ENCODE data around the gene CDA. TPM values are rescaled to one million over a fixed set of nuclear protein-coding genes. Genes with fewer than 3 reads are reported as not detected.

Gene CDA
- polyA plus RNA-seq, 1 donor from 2014 or later: 0.73 TPM

DNA sequence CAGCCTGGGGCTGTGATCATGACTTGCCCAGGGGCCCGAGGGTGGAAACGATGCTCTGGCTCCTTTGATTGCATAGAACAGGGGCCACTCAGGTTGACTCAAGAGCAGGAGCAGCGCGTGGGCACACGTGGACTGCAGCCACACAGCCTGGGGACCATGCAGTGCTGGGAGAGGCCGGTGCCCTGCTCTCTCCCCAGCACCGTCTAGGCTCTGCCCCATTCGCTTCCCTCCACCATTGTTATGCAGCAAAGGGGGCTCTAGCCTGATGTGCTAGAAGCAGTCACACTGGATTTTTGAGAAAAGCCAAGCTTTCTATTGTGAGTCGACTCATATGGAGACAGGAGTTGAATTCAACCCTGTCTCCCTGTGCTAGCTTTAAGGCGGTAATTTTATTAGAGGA lies 53.1 kb downstream of the CDA start:
- peaks cover 0 to 3% (median 3%) of the 10 kb centered on the region in 3 donors for H3K4me1 Mint-ChIP-seq
- peaks cover 3% of the 10 kb centered on the region for H3K36me3 Mint-ChIP-seq
- H3K4me3 Mint-ChIP-seq: no peak overlapping the region
- no peaks in the 10 kb centered on the region for H3K9me3 Mint-ChIP-seq
- no peaks in the 10 kb centered on the region for H3K27me3 Mint-ChIP-seq
- no peak overlapping the region for H3K27ac Mint-ChIP-seq

DNA sequence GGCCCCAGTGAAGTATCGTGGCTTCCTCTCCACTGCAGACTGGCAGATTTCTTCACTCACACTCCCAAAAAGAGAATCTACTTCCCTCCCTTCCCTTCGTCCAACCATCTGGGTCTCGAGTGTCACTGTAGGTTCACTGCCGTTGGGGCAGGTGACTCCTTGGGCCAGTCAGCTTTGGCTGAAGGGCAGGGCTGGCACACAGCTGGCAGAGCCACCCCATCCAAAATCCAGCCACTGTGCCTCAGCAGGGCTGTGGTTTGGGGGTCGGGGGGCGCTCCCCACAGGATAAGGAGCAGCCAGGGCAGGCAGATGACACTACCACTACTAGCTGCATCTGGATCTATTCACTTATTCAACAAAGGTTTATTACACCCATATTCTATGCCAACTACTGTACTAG lies 54.2 kb downstream of the CDA start:
- H3K9me3 Mint-ChIP-seq: no peaks in the 10 kb centered on the region
- peaks cover 3% of the 10 kb centered on the region for H3K36me3 Mint-ChIP-seq
- H3K4me1 Mint-ChIP-seq: peaks cover 0 to 3% (median 3%) of the 10 kb centered on the region in 3 donors
- no peak overlapping the region for H3K4me3 Mint-ChIP-seq
- no peaks in the 10 kb centered on the region for H3K27me3 Mint-ChIP-seq
- H3K27ac Mint-ChIP-seq: no peak overlapping the region

DNA sequence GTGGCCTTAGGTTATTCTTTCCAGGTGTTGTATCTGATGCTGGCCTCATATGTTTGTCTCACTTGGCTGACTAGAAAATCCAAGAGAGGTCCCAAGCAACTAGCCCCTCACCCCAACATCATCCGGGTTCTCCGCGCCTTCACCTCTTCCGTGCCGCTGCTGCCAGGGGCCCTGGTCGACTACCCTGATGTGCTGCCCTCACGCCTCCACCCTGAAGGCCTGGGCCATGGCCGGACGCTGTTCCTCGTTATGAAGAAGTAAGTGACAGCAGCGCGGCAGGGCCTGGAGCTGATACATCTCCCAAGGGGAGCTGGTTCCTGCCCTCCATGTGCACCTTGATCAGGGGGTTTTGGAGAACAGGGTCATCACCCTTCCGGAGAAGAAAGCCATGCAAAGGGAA lies 55.5 kb downstream of the CDA start:
- no peaks in the 10 kb centered on the region for H3K27me3 Mint-ChIP-seq
- no peak overlapping the region for H3K4me3 Mint-ChIP-seq
- peaks cover 0 to 3% (median 3%) of the 10 kb centered on the region in 3 donors for H3K4me1 Mint-ChIP-seq
- no peak overlapping the region for H3K27ac Mint-ChIP-seq
- no peaks in the 10 kb centered on the region for H3K9me3 Mint-ChIP-seq
- peaks cover 3% of the 10 kb centered on the region for H3K36me3 Mint-ChIP-seq

DNA sequence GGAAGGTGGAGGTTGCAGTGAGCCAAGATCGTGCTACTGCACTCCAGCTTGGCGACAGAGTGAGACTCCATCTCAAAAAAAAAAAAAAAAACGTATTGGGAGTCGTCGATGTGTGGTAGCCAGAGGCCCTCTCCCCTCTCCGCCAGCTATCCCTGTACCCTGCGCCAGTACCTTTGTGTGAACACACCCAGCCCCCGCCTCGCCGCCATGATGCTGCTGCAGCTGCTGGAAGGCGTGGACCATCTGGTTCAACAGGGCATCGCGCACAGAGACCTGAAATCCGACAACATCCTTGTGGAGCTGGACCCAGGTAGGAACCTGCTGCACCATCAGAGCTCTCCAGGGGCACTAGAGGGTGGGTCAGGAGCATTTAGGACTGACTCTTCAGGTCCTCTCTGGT lies 56.5 kb downstream of the CDA start:
- Mint-ChIP-seq H3K27me3 (no peaks in the 10 kb centered on the region), H3K4me3 (no peak overlapping the region), H3K4me1 (peaks cover under 1 to 3% (median 1%) of the 10 kb centered on the region in 3 donors), H3K36me3 (peaks cover 1% of the 10 kb centered on the region), H3K9me3 (no peaks in the 10 kb centered on the region), H3K27ac (no peak overlapping the region)

DNA sequence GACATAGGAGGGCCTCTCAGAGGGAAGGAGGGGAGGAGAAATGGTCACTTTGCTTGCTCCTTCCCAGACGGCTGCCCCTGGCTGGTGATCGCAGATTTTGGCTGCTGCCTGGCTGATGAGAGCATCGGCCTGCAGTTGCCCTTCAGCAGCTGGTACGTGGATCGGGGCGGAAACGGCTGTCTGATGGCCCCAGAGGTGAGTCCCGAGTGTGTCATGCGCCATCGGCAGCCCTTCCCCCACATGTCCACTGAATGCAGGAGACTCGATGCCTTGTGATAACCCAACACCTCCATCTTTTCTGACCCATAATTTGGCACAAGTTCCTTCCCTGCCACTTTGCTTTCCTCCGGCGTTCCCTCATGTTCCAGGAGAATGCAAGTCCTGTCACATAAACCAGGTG lies 59.5 kb downstream of the CDA start:
- H3K27me3 Mint-ChIP-seq: no peaks in the 10 kb centered on the region
- H3K9me3 Mint-ChIP-seq: no peaks in the 10 kb centered on the region
- peaks cover 0 to 1% (median 1%) of the 10 kb centered on the region in 3 donors for H3K4me1 Mint-ChIP-seq
- peaks cover 4% of the 10 kb centered on the region for H3K36me3 Mint-ChIP-seq
- H3K4me3 Mint-ChIP-seq: peak overlapping the region in 1 of 4 donors; percentile 75
- no peak overlapping the region for H3K27ac Mint-ChIP-seq

DNA sequence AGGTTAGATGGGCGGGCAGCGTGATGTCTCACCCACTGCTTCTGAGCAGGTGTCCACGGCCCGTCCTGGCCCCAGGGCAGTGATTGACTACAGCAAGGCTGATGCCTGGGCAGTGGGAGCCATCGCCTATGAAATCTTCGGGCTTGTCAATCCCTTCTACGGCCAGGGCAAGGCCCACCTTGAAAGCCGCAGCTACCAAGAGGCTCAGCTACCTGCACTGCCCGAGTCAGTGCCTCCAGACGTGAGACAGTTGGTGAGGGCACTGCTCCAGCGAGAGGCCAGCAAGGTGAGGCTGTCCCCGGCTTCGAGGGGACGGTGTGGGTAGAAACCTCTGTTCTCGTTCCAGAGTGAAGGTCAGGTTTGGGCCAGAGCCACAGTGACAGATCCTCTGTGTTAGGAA lies 60.0 kb downstream of the CDA start:
- Mint-ChIP-seq H3K27me3 (no peaks in the 10 kb centered on the region), H3K4me3 (no peak overlapping the region), H3K4me1 (peaks cover 0 to 1% (median 1%) of the 10 kb centered on the region in 3 donors), H3K9me3 (no peaks in the 10 kb centered on the region), H3K36me3 (peaks cover 4% of the 10 kb centered on the region), H3K27ac (no peak overlapping the region)

DNA sequence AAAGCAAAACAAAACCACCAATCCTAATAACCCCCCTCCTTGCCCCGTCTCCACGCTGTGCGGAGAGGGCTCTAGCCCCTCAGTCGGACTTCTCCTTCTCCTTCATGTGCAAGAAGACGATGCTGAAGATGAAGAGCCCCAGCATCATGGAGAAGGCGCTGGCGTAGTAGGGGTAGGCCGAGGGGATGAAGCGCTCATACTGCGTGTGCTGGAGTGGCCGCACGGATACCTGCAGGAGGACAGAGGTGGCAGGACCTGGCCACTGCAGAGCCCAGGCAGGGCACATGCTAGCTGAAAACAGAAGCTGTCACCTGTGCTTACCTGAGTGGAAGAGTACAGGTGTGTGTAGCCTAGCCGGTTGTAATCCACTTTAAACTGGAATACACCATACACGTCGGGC lies 63.4 kb downstream of the CDA start:
- Mint-ChIP-seq H3K36me3 (peaks cover 3% of the 10 kb centered on the region), H3K27ac (no peak overlapping the region), H3K27me3 (no peaks in the 10 kb centered on the region), H3K9me3 (no peaks in the 10 kb centered on the region), H3K4me1 (peaks cover 0 to 3% (median 1%) of the 10 kb centered on the region in 3 donors), H3K4me3 (no peak overlapping the region)

DNA sequence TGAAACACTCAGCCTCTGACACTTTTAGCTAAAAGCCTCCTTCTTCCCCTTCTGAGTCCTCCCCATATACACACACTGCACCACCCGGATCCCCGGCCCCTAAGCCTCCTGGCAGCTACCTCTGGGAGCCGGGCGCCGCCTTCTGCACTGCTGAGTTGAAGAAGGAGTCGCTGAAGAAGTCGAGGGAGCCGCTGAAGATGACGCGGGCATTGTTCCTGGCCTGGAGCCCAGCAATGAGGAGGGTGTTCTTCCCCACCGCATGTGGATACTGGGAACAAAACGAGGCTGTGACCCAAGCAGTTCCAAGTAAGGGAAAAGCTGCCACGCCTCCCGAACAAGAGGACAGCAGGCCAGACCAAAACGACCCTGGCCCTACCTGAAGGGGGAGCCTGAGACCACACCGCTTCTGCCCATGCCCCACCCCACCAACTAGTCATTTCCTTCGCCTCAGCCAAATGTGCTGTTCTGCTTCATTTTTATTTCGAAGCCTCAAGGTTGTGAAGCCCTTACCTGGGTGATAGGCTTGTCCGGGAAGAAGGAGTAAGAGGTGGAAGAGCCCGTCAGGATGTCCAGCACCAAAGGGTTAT lies 65.3 kb downstream of the CDA start:
- no peak overlapping the region for H3K27ac Mint-ChIP-seq
- H3K27me3 Mint-ChIP-seq: no peaks in the 10 kb centered on the region
- peaks cover 2 to 4% (median 2%) of the 10 kb centered on the region in 3 donors for H3K4me1 Mint-ChIP-seq
- H3K36me3 Mint-ChIP-seq: peaks cover 3% of the 10 kb centered on the region
- no peak overlapping the region for H3K4me3 Mint-ChIP-seq
- H3K9me3 Mint-ChIP-seq: no peaks in the 10 kb centered on the region

DNA sequence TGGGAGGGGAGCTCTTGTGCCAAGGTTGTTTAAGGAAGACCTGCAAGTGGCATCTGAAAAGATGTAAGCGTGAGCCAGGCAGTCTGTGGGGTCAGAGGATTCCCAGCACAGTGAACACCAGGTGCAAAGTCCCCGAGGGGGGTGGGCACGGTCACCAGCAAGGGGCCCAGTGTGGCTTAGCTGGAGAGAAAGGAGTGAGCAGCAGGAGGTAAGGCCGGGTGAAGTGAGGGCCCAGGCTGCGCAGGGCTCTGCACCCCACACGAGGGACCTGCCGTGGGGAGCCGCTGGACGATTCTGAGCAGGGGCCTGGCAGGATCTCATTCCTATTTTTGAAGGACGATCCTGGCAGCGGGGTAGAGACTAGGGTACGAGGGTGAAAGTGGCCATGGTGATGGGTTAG lies 68.1 kb downstream of the CDA start:
- H3K27me3 Mint-ChIP-seq: no peaks in the 10 kb centered on the region
- H3K4me3 Mint-ChIP-seq: peak overlapping the region in 2 of 4 donors; percentile 12 to 66
- H3K36me3 Mint-ChIP-seq: peaks cover 6% of the 10 kb centered on the region
- H3K27ac Mint-ChIP-seq: peak overlapping the region in 1 of 3 donors; percentile 31
- H3K9me3 Mint-ChIP-seq: no peaks in the 10 kb centered on the region
- peaks cover 21 to 26% (median 21%) of the 10 kb centered on the region in 3 donors for H3K4me1 Mint-ChIP-seq

DNA sequence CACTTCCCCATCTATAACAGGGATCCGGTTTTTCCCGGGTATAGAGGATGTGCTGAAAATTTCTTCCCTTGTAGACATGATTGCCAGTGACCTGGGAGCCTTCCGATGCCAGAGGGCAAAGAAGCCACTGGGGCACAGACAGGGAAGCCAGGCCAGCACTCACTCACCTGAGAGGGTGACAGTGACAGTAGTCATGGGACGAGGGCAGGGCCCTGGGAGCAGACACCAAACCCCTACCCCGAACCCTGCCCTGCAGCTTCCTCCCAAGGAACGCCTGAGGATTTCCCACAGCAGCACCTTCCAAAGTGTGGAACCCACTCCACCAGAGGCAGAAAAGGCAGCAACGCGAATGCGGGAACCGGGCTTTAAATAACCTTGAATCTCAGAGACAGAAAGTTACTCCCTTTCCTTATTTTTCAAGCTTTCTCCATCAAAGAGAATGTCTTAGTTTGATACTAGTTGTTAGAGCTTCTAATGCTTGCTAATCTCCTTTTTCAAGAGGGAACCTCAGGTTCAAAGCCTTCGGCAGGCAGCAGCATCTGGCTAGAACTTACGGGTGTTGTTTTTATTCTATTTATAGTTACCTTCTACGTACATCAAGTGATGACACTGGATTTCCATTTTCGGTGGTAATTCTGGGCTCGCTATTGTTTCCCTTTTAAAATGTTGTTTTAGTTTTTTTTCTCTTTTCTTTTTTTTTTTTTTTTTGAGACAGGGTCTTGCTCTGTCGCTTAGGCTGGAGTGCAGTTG lies 69.4 kb downstream of the CDA start:
- Mint-ChIP-seq H3K4me3 (peak overlapping the region in 1 of 4 donors; percentile 76), H3K4me1 (peaks cover 26 to 29% (median 28%) of the 10 kb centered on the region in 3 donors), H3K27me3 (no peaks in the 10 kb centered on the region), H3K9me3 (no peaks in the 10 kb centered on the region), H3K36me3 (peaks cover 3% of the 10 kb centered on the region), H3K27ac (peak overlapping the region in 1 of 3 donors; percentile 53)

DNA sequence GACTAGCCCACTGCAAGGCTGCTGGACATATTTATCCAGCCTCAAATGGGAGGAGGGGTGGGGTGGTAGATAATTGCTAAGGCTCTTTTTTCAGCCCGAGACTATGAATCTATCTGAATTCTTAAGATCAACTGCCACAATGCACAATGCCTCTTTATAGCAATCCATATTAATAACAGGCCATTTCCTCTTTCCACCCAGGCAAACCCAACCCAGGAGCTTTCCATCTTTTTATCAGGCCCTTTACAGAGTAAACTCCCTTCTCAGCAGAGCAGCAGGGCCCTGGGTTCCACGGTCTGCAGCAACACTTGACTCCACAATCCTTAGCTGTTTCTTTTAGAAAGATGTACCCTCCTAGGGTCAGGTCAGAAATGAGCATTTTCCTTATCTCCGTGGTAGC lies 71.5 kb downstream of the CDA start:
- Mint-ChIP-seq H3K27ac (peak overlapping the region; percentile 80 to 98 (median 98)), H3K36me3 (peaks cover 3% of the 10 kb centered on the region), H3K9me3 (no peaks in the 10 kb centered on the region), H3K4me1 (peaks cover 26 to 29% (median 28%) of the 10 kb centered on the region in 3 donors), H3K4me3 (peak overlapping the region; percentile 98 to 100 (median 99)), H3K27me3 (no peaks in the 10 kb centered on the region)

DNA sequence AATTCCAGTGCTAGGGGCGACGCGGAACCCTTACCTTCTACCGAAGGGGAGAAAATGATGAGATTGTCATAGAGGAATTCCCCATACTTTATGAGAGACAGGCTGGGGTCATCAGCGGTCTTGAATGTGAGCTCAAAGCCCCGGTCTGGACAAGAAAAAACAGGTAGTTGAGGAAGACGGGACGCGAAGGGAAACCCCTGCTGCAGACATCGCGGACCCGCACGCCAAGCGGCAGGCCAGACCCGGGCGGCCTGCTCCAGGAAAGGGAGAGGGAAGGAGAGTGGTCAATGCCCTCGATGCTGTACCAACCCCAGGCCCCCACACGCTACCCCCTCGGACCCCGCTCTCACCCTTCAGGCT lies 71.9 kb downstream of the CDA start:
- H3K9me3 Mint-ChIP-seq: no peaks in the 10 kb centered on the region
- H3K4me1 Mint-ChIP-seq: peaks cover 26 to 29% (median 28%) of the 10 kb centered on the region in 3 donors
- peaks cover 3% of the 10 kb centered on the region for H3K36me3 Mint-ChIP-seq
- H3K27ac Mint-ChIP-seq: peak overlapping the region; percentile 80 to 98 (median 98)
- H3K27me3 Mint-ChIP-seq: no peaks in the 10 kb centered on the region
- peak overlapping the region; percentile 98 to 100 (median 99) for H3K4me3 Mint-ChIP-seq

DNA sequence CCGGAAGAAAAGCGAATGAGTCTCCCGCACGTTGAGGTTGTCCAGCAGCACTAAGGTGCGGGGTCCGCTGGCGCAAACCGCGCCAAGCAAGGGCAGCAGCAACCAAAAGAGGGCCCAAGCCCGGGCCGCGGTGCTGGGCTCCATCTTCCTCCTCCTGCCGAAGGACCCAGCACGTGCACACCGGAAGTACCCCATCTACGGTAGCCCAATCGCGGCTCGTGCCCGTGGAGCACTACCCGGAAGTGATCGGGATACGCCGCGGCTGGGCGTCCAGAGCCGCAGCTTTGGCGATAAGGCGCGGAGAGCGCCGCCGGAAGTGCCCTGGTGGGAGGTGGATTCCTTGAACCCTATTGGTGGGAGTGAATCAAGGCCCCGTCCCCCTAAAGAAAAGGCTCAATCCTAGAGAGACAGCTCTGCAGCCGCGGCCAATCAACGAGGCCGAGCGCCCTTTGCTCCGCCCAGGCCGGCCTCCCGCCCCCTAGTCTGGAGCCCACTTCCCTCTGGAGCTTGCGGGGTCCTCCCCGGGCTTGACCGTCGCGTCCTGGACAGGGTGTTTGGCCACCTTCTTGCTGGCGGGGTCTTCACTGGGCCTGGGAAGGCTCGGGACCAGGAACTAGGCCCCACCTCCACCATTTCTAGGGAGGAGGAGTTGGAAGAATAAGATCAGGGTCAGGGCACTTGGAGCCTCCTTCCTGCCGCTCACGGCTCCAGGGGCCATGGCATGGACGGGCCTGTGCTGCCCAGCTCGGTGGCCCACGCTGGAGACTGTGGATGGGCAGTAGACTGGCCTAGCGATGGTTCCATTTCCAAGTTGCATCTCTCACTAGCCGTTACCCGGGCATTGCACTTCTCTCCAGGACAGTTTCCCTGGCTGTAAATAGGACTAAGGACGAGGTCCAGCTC lies 72.6 kb downstream of the CDA start, which contains the start of gene DDOST:
TSS of gene DDOST (minus strand) at position 163 of the 903 bp plus-strand sequence. CDS start at position 144, 19 bp downstream.
- Mint-ChIP-seq H3K27me3 (no peaks in the 10 kb centered on the region), H3K9me3 (no peaks in the 10 kb centered on the region), H3K36me3 (peaks cover 3% of the 10 kb centered on the region), H3K27ac (peak within 1 kb of the TSS; percentile 80 to 98 (median 98)), H3K4me1 (peaks cover 26 to 29% (median 28%) of the 10 kb centered on the region in 3 donors), H3K4me3 (peak within 1 kb of the TSS; percentile 98 to 100 (median 99))

DNA sequence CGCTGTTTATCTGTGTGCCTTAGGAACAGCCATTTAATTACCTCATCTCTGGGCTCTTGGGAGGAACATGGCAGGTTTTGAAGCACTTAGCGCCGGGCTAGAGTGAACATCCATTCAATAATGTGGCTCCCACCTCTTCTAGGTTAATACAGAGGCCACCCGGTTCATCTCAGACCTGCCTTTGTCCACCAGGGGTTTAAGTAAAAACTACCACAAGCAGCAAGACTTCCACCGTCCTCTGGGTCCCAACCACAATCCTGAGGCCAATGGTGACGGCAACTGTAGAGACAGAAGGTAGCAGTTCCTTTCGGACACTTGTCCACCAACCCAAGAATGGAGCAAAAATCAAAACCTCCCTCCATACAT lies 73.2 kb downstream of the CDA start:
- peaks cover 3% of the 10 kb centered on the region for H3K36me3 Mint-ChIP-seq
- no peaks in the 10 kb centered on the region for H3K9me3 Mint-ChIP-seq
- H3K27me3 Mint-ChIP-seq: peaks cover 2% of the 10 kb centered on the region
- H3K27ac Mint-ChIP-seq: peak overlapping the region; percentile 80 to 98 (median 98)
- peak overlapping the region; percentile 98 to 100 (median 99) for H3K4me3 Mint-ChIP-seq
- H3K4me1 Mint-ChIP-seq: peaks cover 26 to 30% (median 28%) of the 10 kb centered on the region in 3 donors

DNA sequence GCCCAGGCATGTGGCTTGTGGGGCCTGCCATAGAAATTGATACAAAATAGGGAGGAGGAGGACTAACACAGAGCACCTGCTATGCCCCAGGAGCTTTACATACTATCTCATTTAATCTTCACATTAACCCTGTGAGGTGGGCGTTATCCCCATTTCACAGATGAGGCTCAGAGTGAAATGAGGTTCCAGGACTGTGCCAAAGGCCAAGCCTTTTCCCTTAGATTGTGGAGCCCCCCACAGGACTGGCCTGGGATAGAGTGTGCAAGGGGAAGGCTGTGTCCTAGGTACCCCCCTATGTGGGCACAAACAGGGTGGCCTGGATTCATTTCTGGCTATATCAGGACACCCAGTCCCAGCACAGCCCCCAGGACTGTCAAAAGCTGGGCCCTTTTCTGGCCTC lies 74.5 kb downstream of the CDA start:
- H3K27me3 Mint-ChIP-seq: peaks cover 2% of the 10 kb centered on the region
- no peak overlapping the region for H3K27ac Mint-ChIP-seq
- no peaks in the 10 kb centered on the region for H3K9me3 Mint-ChIP-seq
- peak overlapping the region in 1 of 4 donors; percentile 100 for H3K4me3 Mint-ChIP-seq
- peaks cover 26 to 30% (median 28%) of the 10 kb centered on the region in 3 donors for H3K4me1 Mint-ChIP-seq
- peaks cover 3% of the 10 kb centered on the region for H3K36me3 Mint-ChIP-seq

All from IgD-negative memory B cell (primary cell).